WTC11 (cell line): Measurements from ENCODE around the gene NPFFR2. TPM values are rescaled to one million over a fixed set of nuclear protein-coding genes. Genes with fewer than 3 reads are reported as not detected.
"Not testable (repeated sequence)": the region's sequence is repeated elsewhere in the genome, so short reads cannot be mapped to it uniquely, and the experiment has no call there.

Experiments used
- ATAC-seq: fragments of 200-7000 bp; cut with Tn5 transposase; 2 replicates; pipeline ENCODE4 v1.10.0; 2021; ENCODE audit warnings: mild to moderate bottlenecking, moderate library complexity
- CTCF ChIA-PET: fragments of 300-600 bp; sonication (Branson Sonifier 250); formaldehyde crosslinking; loops from one replicate; lab custom pipeline; 2021; ENCODE audit warnings: antibody characterized with exemption; lab: Charles Lee
- POLR2A ChIA-PET: fragments of 350-600 bp; sonication (Branson Sonifier 250); formaldehyde crosslinking; loops from one replicate; lab custom pipeline; 2021; ENCODE audit warnings: antibody characterized with exemption; lab: Charles Lee
- DNase-seq: peaks from one replicate; pipeline ENCODE4 v3.0.0; 2021; ENCODE audit warnings: low spot score
- H3K27ac Mint-ChIP-seq: 2 replicates; pipeline ENCODE4 v1.8.0; 2021; ENCODE audit warnings: mixed read lengths
- H3K27me3 Mint-ChIP-seq: 2 replicates; pipeline ENCODE4 v1.8.0; 2021; ENCODE audit warnings: low read depth, mild to moderate bottlenecking, moderate library complexity, mixed read lengths
- H3K36me3 Mint-ChIP-seq: 2 replicates; pipeline ENCODE4 v1.8.0; 2021; ENCODE audit warnings: mixed read lengths
- H3K4me1 Mint-ChIP-seq: 2 replicates; pipeline ENCODE4 v1.8.0; 2022; ENCODE audit warnings: mixed read lengths
- H3K4me3 Mint-ChIP-seq: 2 replicates; pipeline ENCODE4 v1.8.0; 2021; ENCODE audit warnings: mild to moderate bottlenecking, moderate library complexity, mixed read lengths
- H3K9me3 Mint-ChIP-seq: 2 replicates; pipeline ENCODE4 v1.8.0; 2021; ENCODE audit warnings: mixed read lengths
- CREM ChIP-seq: sonication (generic); formaldehyde crosslinking; IDR thresholded peaks from 2 replicates; pipeline ENCODE4 v1.8.1; 2022; ENCODE audit warnings: mild to moderate bottlenecking, missing genetic modification reagents, moderate library complexity
- FOXJ3 ChIP-seq: sonication (generic); formaldehyde crosslinking; IDR thresholded peaks from 2 replicates; pipeline ENCODE4 v1.9.0; 2021; ENCODE audit warnings: missing genetic modification reagents, mild to moderate bottlenecking, borderline replicate concordance
- FOXK1 ChIP-seq: sonication (generic); formaldehyde crosslinking; IDR thresholded peaks from 2 replicates; pipeline ENCODE4 v1.8.0; 2022; ENCODE audit warnings: mild to moderate bottlenecking, moderate library complexity, missing genetic modification reagents
- HMGA2 ChIP-seq: fragments of 250-450 bp; sonication (Bioruptor Pico); IDR thresholded peaks from 2 replicates; pipeline ENCODE4 v1.4.0; 2021; ENCODE audit warnings: mild to moderate bottlenecking, moderate library complexity
- JAZF1 ChIP-seq: fragments of 250-450 bp; sonication (Bioruptor Pico); IDR thresholded peaks from 2 replicates; pipeline ENCODE4 v1.9.0; 2021; ENCODE audit warnings: moderate library complexity, mild to moderate bottlenecking, inconsistent platforms
- KAT7 ChIP-seq: sonication (generic); formaldehyde crosslinking; IDR thresholded peaks from 2 replicates; pipeline ENCODE4 v1.8.1; 2023; ENCODE audit warnings: missing genetic modification reagents, mild to moderate bottlenecking, borderline replicate concordance
- OVOL2 ChIP-seq: fragments of 250-450 bp; sonication (Bioruptor Pico); IDR thresholded peaks from 2 replicates; pipeline ENCODE4 v1.9.0; 2021; ENCODE audit warnings: mild to moderate bottlenecking, borderline replicate concordance
- RORB ChIP-seq: fragments of 250-450 bp; sonication (Bioruptor Pico); IDR thresholded peaks from 2 replicates; pipeline ENCODE4 v1.9.0; 2021; ENCODE audit warnings: mild to moderate bottlenecking
- TEAD1 ChIP-seq: sonication (generic); formaldehyde crosslinking; IDR thresholded peaks from 2 replicates; pipeline ENCODE4 v1.8.0; 2022; ENCODE audit warnings: mild to moderate bottlenecking, missing genetic modification reagents
- total RNA-seq: library from RNA; stranded (reverse); gene quantifications from 3 replicates; pipeline ENCODE4 v1.2.3, GENCODE V29; 2021
- TF ChIP-seq, protein P1 (sequence below): sonication (generic); formaldehyde crosslinking; IDR thresholded peaks from 2 replicates; pipeline ENCODE4 v1.8.0; 2022; ENCODE audit warnings: mild to moderate bottlenecking, missing genetic modification reagents

The NPFFR2 gene
- total RNA-seq, 1 experiment from 2014 or later: 3.0 TPM

DNA sequence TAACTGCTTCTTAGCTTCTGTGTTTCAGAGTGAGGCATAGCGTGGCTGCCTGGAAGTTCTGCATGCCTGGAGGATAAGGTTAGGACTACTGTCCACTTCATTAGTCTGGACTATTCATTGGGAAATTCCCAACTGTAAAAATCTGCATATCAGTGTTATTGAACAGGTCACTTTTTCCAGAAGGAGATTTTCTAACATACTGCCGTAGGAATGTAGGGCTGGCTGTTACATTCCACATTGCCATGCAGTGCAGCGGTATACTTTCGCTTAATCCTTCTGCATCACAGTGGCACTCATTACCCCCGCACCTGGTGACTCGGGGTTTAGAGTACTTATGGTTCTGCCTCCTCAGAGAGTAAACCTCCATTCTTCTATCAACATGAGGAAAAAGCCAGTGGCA lies 104.6 kb downstream of the NPFFR2 start:
- DNase-seq (no peak), ATAC-seq (peak; percentile 100)
- Mint-ChIP-seq H3K36me3 (peaks cover 27% of the 10 kb centered on the region), H3K27ac (peak overlapping the region; percentile 43; the same call in 1 of the 2 replicates), H3K4me1 (peaks cover 21% of the 10 kb centered on the region), H3K27me3 (no peaks in the 10 kb centered on the region), H3K4me3 (no peak overlapping the region), H3K9me3 (peaks cover 17% of the 10 kb centered on the region)
- no peak for TF ChIP-seq OVOL2 (CRISPR knock-in tag)
- no peak for TF ChIP-seq JAZF1 (CRISPR knock-in tag)
- TF ChIP-seq RORB: no peak
- TF ChIP-seq, protein P1, sequence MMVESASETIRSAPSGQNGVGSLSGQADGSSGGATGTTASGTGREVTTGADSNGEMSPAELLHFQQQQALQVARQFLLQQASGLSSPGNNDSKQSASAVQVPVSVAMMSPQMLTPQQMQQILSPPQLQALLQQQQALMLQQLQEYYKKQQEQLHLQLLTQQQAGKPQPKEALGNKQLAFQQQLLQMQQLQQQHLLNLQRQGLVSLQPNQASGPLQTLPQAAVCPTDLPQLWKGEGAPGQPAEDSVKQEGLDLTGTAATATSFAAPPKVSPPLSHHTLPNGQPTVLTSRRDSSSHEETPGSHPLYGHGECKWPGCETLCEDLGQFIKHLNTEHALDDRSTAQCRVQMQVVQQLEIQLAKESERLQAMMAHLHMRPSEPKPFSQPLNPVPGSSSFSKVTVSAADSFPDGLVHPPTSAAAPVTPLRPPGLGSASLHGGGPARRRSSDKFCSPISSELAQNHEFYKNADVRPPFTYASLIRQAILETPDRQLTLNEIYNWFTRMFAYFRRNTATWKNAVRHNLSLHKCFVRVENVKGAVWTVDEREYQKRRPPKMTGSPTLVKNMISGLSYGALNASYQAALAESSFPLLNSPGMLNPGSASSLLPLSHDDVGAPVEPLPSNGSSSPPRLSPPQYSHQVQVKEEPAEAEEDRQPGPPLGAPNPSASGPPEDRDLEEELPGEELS (CRISPR knock-in tag): no peak
- ChIA-PET CTCF (interaction anchor here (0.6 kb wide), 1 partner anchor 190 kb away, joined by 4 read pairs; no protein-coding TSS in a partner anchor), POLR2A (no interaction called here)

DNA sequence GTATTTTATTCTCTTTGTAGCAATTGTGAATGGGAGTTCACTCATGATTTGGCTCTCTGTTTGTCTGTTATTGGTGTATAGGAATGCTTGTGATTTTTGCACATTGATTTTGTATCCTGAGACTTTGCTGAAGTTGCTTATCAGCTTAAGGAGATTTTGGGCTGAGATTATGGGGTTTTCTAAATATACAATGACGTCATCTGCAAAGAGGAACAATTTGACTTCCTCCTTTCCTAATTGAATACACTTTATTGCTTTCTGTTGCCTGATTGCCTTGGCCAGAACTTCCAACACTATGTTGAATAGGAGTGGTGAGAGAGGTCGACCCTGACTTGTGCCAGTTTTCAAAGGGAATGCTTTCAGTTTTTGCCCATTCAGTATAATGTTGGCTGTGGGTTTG lies 108.2 kb downstream of the NPFFR2 start:
- Mint-ChIP-seq H3K4me1 (peaks cover 16% of the 10 kb centered on the region), H3K36me3 (peaks cover 27% of the 10 kb centered on the region), H3K27ac (peak overlapping the region; percentile 38; the same call in 1 of the 2 replicates), H3K9me3 (peaks cover 22% of the 10 kb centered on the region)
- DNase-seq, H3K4me3 Mint-ChIP-seq, H3K27me3 Mint-ChIP-seq, POLR2A ChIA-PET, CTCF ChIA-PET, ATAC-seq: not testable (repeated sequence)

DNA sequence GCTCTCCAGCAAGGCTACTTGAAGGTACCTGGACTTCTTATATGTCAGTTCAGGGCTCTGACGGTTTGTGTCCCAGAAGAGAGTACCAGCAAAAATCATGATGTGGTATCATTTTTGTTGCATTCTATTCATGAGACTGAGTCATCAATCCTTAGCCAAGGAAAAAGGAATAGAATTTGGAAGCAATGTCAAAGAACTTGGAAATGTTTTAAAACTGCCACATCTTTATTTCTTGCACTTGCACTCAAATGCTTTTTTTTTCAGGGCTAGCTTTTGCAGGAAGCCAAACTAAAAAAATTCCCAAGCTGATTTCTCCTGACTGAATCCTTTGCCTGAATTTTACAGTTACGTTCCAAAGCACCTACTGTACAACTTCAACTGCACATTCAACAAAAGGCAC lies 112.4 kb downstream of the NPFFR2 start:
- DNase-seq (no peak), ATAC-seq (no peak)
- Mint-ChIP-seq H3K4me1 (peaks cover 3% of the 10 kb centered on the region; the same call in 1 of the 2 replicates), H3K27me3 (no peaks in the 10 kb centered on the region), H3K9me3 (peaks cover 26% of the 10 kb centered on the region), H3K4me3 (no peak overlapping the region), H3K27ac (peak overlapping the region; percentile 38; the same call in 1 of the 2 replicates), H3K36me3 (peaks cover 35% of the 10 kb centered on the region)
- ChIA-PET POLR2A (no interaction called here), CTCF (no interaction called here)
- no peak for TF ChIP-seq KAT7 (CRISPR knock-in tag)
- no peak for TF ChIP-seq FOXJ3 (CRISPR knock-in tag)

DNA sequence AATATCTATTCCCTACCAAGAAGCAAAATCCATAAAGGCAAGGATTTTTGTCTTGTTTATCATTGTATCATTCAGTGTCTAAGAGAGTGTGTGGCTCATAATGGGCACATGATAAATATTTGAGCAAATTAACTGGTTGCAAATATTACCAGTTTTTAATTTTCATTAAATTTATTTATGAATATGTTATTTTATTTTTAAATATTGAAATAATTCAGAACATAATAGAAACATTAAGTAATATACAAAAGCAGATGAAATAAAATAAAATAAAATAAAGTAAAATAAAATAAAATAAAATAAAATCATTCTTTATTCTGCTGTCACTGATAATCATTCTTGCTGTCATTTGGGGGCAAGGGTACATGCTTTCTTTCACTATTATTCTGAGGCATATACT lies 120.9 kb downstream of the NPFFR2 start:
- Mint-ChIP-seq H3K27me3 (no peaks in the 10 kb centered on the region), H3K9me3 (peaks cover 24% of the 10 kb centered on the region), H3K36me3 (peaks cover 33% of the 10 kb centered on the region), H3K4me3 (no peak overlapping the region), H3K27ac (peak overlapping the region; percentile 88), H3K4me1 (peaks cover 58% of the 10 kb centered on the region)
- ATAC-seq (no peak), DNase-seq (no peak)
- TF ChIP-seq HMGA2 (CRISPR knock-in tag): peak; percentile 94
- no peak for TF ChIP-seq FOXK1 (CRISPR knock-in tag)
- ChIA-PET POLR2A (no interaction called here), CTCF (no interaction called here)

DNA sequence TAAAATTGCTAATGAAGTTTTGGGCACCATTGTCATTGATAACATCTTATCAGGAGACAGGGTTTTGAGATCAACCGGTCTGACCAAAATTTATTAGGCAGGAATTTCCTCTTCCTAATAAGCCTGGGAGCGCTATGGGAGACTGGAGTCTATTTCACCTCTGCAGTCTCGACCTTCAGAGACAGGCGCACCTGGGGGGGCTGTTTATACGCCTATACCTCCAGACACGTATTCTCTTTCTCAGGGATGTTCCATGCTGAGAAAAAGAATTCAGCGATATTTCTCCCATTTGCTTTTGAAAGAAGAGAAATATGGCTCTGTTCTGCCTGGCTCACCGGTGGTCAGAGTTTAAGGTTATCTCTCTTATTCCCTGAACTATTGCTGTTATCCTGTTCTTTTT lies 121.8 kb downstream of the NPFFR2 start:
- TF ChIP-seq TEAD1 (CRISPR knock-in tag): 0 out of 2 replicates have a peak, but pooled peaks have one; percentile 22
- TF ChIP-seq CREM (CRISPR knock-in tag): 0 out of 2 replicates have a peak, but pooled peaks have one; percentile 22
- POLR2A ChIA-PET, H3K27me3 Mint-ChIP-seq, ATAC-seq, CTCF ChIA-PET: not testable (repeated sequence)
- peak; percentile 48 for DNase-seq
- Mint-ChIP-seq H3K4me3 (peak overlapping the region; percentile 49), H3K4me1 (peaks cover 60% of the 10 kb centered on the region), H3K27ac (peak overlapping the region; percentile 95), H3K36me3 (peaks cover 32% of the 10 kb centered on the region), H3K9me3 (peaks cover 25% of the 10 kb centered on the region)

DNA sequence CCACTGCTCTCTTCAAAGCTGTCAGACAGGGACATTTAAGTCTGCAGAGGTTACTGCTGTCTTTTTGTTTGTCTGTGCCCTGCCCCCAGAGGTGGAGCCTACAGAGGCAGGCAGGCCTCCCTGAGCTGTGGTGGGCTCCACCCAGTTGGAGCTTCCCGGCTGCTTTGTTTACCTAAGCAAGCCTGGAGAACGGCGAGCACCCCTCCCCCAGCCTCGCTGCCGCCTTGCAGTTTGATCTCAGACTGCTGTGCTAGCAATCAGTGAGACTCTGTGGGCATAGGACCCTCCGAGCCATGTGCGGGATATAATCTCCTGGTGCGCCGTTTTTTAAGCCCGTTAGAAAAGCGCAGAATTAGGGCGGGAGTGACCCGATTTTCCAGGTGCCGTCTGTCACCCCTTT lies 137.5 kb downstream of the NPFFR2 start:
- H3K9me3 Mint-ChIP-seq: peaks cover 81% of the 10 kb centered on the region
- H3K4me3 Mint-ChIP-seq: not testable (repeated sequence)

More for the DNA sequence above, 137.5 kb downstream of the NPFFR2 start:
- ATAC-seq, H3K27ac Mint-ChIP-seq, POLR2A ChIA-PET, H3K27me3 Mint-ChIP-seq, DNase-seq, CTCF ChIA-PET: not testable (repeated sequence)
- Mint-ChIP-seq H3K36me3 (peaks cover 86% of the 10 kb centered on the region), H3K4me1 (peaks cover 26% of the 10 kb centered on the region)
